CD8-positive, alpha-beta memory T cell (primary cell): ENCODE measurements around the gene SCN4B. TPM values are rescaled to one million over a fixed set of nuclear protein-coding genes. Genes with fewer than 3 reads are reported as not detected.

Source experiments
- CTCF ChIA-PET: fragments of 350-600 bp; sonication (Branson Sonifier 250); formaldehyde crosslinking; loops from one replicate; lab custom pipeline; 2021; ENCODE audit warnings: antibody characterized with exemption; lab: Charles Lee
- POLR2A ChIA-PET: fragments of 350-600 bp; sonication (Branson Sonifier 250); formaldehyde crosslinking; loops from one replicate; lab custom pipeline; 2021; ENCODE audit warnings: antibody characterized with exemption; lab: Charles Lee
- DNase-seq, 5 donors: peaks; one replicate each; pipeline versions ENCODE4 v3.0.0 to v3.0.0-alpha.2; 2020 to 2022; ENCODE audit warnings: mixed read lengths in 1 of 5
- H3K27ac ChIP-seq: one replicate; pipeline ENCODE4 v1.7.0; 2013; ENCODE audit warnings: low read depth, mild to moderate bottlenecking, low read length, moderate library complexity
- H3K27me3 ChIP-seq: 2 replicates; pipeline ENCODE4 v1.7.0; 2013; ENCODE audit warnings: low read length, mild to moderate bottlenecking; ENCODE audit not compliant: insufficient read depth, poor library complexity, severe bottlenecking
- H3K36me3 ChIP-seq: 2 replicates; pipeline ENCODE4 v1.7.0; 2013; ENCODE audit warnings: mild to moderate bottlenecking, low read length, moderate library complexity; ENCODE audit not compliant: insufficient read depth
- H3K4me1 ChIP-seq: 2 replicates; pipeline ENCODE4 v1.7.0; 2013; ENCODE audit warnings: mild to moderate bottlenecking, low read length, moderate library complexity; ENCODE audit not compliant: insufficient read depth
- H3K4me3 ChIP-seq: 2 replicates; pipeline ENCODE4 v1.7.0; 2013; ENCODE audit warnings: mild to moderate bottlenecking, low read length
- H3K9me3 ChIP-seq: 2 replicates; pipeline ENCODE4 v1.7.0; 2013; ENCODE audit warnings: mild to moderate bottlenecking, low read length
- H3K27ac Mint-ChIP-seq, 8 donors: one replicate each; pipeline ENCODE4 v1.8.0; 2020 to 2021; ENCODE audit warnings: mixed read lengths in 8 of 8, mild to moderate bottlenecking in 6 of 8, inconsistent platforms in 3 of 8, moderate library complexity in 3 of 8
- H3K27me3 Mint-ChIP-seq, 2 donors: one replicate each; pipeline ENCODE4 v1.8.0; 2020 to 2021; ENCODE audit warnings: mixed read lengths in 2 of 2, mild to moderate bottlenecking in 1 of 2, moderate library complexity in 1 of 2
- H3K36me3 Mint-ChIP-seq, 3 donors: one replicate each; pipeline ENCODE4 v1.8.0; 2020 to 2021; ENCODE audit warnings: mixed read lengths in 3 of 3, inconsistent platforms in 1 of 3, mild to moderate bottlenecking in 1 of 3
- H3K4me1 Mint-ChIP-seq, 3 donors: one replicate each; pipeline ENCODE4 v1.8.0; 2020 to 2021; ENCODE audit warnings: mixed read lengths in 3 of 3, inconsistent platforms in 1 of 3, mild to moderate bottlenecking in 1 of 3
- H3K4me3 Mint-ChIP-seq, 7 donors: one replicate each; pipeline ENCODE4 v1.8.0; 2020 to 2021; ENCODE audit warnings: mixed read lengths in 7 of 7, mild to moderate bottlenecking in 6 of 7, moderate library complexity in 4 of 7, inconsistent platforms in 2 of 7
- H3K9me3 Mint-ChIP-seq, 5 donors: one replicate each; pipeline ENCODE4 v1.8.0; 2020 to 2022; ENCODE audit warnings: mixed read lengths in 5 of 5, mild to moderate bottlenecking in 3 of 5, moderate library complexity in 2 of 5, inconsistent platforms in 1 of 5
- polyA plus RNA-seq: library from polyadenylated mRNA; unstranded; fragments of 300-500 nt; fragmentation: Illumina TruSeq; gene quantifications from one replicate; pipeline ENCODE4 v1.2.3, GENCODE V29; 2021
- total RNA-seq, 2 experiments: library from RNA; stranded (reverse); gene quantifications; one replicate each; pipeline ENCODE4 v1.2.3, GENCODE V29; 2021

Gene SCN4B
- total and polyA plus RNA-seq, 3 experiments from 2014 or later: 0.26 to 0.33 TPM; not detected in 1

DNA sequence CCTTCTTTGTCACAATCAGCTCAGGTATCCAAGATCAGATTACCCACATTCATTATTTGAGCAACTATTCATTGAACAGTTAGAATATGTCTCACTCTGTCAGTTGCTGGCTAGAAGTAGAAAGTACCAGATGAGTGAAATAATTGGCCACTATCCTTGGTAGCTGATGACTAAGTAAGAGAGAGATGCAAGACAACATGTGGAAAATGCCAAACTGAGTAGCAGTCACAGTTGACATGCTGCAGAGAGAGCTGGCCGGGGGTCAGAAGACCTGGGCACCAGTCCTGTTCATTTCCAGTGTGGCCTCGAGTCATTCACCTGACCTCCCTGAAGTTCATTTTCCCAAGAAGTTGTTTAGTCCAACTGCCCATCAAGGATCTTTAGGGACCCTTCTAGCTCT, 43.4 kb downstream of the SCN4B start:
- no peaks in the 10 kb centered on the region for H3K36me3 Mint-ChIP-seq
- DNase-seq: no peak
- no peaks in the 10 kb centered on the region for H3K9me3 Mint-ChIP-seq
- peak overlapping the region in 2 of 8 donors; percentile 10 to 79 for H3K27ac Mint-ChIP-seq
- H3K4me1 Mint-ChIP-seq: peaks cover 0 to 3% (median 2%) of the 10 kb centered on the region in 3 donors
- ChIA-PET POLR2A (no interaction called here), CTCF (interaction anchor here (0.6 to 1.2 kb wide), 2 partner anchors 9 to 24 kb away, joined by 3 to 4 read pairs; no protein-coding TSS in a partner anchor)
- H3K36me3 ChIP-seq: no peaks in the 10 kb centered on the region
- no peaks in the 10 kb centered on the region for H3K27me3 ChIP-seq
- no peaks in the 10 kb centered on the region for H3K4me1 ChIP-seq
- no peaks in the 10 kb centered on the region for H3K9me3 ChIP-seq
- H3K27ac ChIP-seq: no peak overlapping the region
- H3K4me3 Mint-ChIP-seq: no peak overlapping the region
- H3K27me3 Mint-ChIP-seq: peaks cover 8 to 14% of the 10 kb centered on the region in 2 donors
- H3K4me3 ChIP-seq: no peak overlapping the region

DNA sequence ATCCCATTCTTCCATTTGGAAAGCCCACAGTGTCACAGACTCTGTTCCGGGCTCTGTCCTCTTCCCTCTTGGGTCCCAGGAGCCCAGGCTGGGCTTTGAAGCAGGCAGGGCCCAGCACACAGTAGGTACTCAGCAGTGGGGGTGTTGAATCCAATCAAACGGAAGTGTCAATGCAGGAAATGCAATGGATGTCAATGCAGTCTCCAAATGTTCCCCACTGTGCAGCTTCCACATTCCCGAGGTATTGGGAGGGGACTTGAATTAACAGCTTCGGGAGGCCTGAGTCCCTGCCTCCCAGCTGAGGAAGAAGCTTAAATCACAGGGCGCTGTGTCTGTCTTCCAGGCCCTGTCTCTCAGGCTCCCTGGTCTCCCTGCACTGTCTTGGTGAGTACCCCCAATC, 44.1 kb downstream of the SCN4B start:
- no peaks in the 10 kb centered on the region for H3K4me1 Mint-ChIP-seq
- H3K9me3 Mint-ChIP-seq: no peaks in the 10 kb centered on the region
- ChIA-PET CTCF (interaction anchor here (1.2 kb wide), 1 partner anchor 9 kb away, joined by 4 read pairs; no protein-coding TSS in a partner anchor), POLR2A (no interaction called here)
- H3K4me3 ChIP-seq: no peak overlapping the region
- no peaks in the 10 kb centered on the region for H3K27me3 ChIP-seq
- H3K27ac Mint-ChIP-seq: peak overlapping the region in 1 of 8 donors; percentile 36
- H3K27ac ChIP-seq: no peak overlapping the region
- H3K4me1 ChIP-seq: no peaks in the 10 kb centered on the region
- peaks cover 8 to 13% of the 10 kb centered on the region in 2 donors for H3K27me3 Mint-ChIP-seq
- no peaks in the 10 kb centered on the region for H3K36me3 ChIP-seq
- H3K36me3 Mint-ChIP-seq: no peaks in the 10 kb centered on the region
- H3K4me3 Mint-ChIP-seq: no peak overlapping the region
- no peaks in the 10 kb centered on the region for H3K9me3 ChIP-seq
- no peak for DNase-seq

DNA sequence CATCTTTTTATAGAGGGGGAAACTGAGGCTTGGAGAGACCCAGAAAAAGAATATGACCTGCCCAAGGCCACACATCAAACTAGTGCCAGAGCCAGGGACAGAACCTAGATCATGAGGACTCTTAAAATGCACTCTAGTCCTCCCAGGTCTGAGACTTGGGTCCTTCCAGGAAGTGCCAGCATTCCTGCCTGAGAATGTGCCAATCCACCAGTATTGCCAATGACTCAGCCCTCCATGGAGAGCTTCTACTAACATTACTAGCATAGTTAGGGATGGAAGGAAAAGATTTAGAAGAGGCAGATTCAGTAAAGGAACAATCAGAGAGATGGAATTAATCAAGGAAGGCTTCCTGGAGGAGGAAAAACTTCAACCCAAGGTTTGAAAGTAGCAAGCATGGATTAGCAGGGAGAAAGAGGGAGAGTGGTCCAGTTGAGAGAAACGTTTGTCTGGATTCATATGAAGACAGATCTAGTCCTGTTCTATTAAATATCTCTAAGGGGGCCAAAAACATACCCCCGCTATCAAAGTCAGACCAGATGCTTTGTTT, 45.8 kb downstream of the SCN4B start:
- H3K27me3 Mint-ChIP-seq: peaks cover 8 to 9% of the 10 kb centered on the region in 2 donors
- H3K9me3 ChIP-seq: no peaks in the 10 kb centered on the region
- POLR2A ChIA-PET: no interaction called here
- H3K4me1 Mint-ChIP-seq: no peaks in the 10 kb centered on the region
- H3K27me3 ChIP-seq: no peaks in the 10 kb centered on the region
- H3K27ac ChIP-seq: no peak overlapping the region
- CTCF ChIA-PET: no interaction called here
- peak overlapping the region in 2 of 8 donors; percentile 4 to 17 for H3K27ac Mint-ChIP-seq
- no peak overlapping the region for H3K4me3 ChIP-seq
- no peaks in the 10 kb centered on the region for H3K36me3 ChIP-seq
- no peak for DNase-seq
- H3K9me3 Mint-ChIP-seq: no peaks in the 10 kb centered on the region
- no peaks in the 10 kb centered on the region for H3K4me1 ChIP-seq
- no peak overlapping the region for H3K4me3 Mint-ChIP-seq
- no peaks in the 10 kb centered on the region for H3K36me3 Mint-ChIP-seq

DNA sequence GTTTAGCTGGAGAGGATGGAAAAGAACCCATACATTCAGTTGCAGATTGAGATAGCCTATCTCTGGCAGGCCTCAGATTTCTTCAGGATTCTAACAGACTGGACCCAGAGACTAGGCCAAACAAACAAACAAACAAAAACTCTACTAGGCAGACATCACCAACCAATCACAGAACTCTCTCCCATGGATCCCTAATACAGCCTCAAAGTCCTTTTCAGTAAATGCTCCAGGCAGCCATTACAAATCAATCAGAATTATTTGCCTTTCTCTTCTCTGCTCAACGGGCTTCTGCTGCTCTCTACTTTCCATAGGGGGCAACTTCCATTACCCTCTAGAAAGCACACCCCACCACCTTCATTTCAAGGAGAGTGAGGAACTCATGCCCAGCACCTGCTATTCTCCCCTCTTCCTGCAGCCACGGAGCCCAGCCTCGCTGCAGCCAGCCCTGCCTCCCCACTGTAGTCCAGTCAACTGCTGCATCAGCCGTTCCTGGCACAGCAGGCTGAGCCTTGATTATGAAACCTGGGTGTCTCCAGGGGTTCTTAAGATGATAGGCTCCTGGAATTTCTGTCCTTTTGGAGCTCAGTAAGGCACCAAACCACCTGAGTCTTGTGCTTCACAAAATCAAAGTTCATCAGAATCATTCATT, 46.8 kb downstream of the SCN4B start:
- Histone ChIP-seq H3K27ac (no peak overlapping the region), H3K4me3 (no peak overlapping the region), H3K27me3 (no peaks in the 10 kb centered on the region), H3K4me1 (no peaks in the 10 kb centered on the region), H3K36me3 (no peaks in the 10 kb centered on the region), H3K9me3 (no peaks in the 10 kb centered on the region)
- no peaks in the 10 kb centered on the region for H3K4me1 Mint-ChIP-seq
- no peaks in the 10 kb centered on the region for H3K36me3 Mint-ChIP-seq
- H3K9me3 Mint-ChIP-seq: no peaks in the 10 kb centered on the region
- H3K27ac Mint-ChIP-seq: no peak overlapping the region
- H3K4me3 Mint-ChIP-seq: no peak overlapping the region
- DNase-seq: no peak
- H3K27me3 Mint-ChIP-seq: peaks cover 6 to 10% of the 10 kb centered on the region in 2 donors
- ChIA-PET POLR2A (no interaction called here), CTCF (no interaction called here)

DNA sequence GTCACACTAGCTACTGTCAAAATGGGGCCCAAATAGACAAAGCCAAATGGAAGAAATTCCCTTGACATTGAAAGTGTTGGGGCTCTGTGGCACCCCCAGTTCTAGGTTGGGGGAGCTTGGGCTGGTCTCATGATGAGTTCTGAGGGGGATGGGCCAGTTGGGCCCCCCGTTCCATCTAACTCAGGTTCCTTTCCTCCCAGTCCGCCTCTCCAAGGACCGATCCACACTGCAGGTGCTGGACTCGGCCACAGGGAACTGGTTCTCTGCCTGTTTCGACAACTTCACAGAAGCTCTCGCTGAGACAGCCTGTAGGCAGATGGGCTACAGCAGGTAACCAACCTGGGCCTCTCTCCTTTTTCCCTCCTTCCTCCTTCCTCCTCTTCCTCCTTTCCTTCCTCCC, 48.1 kb downstream of the SCN4B start:
- ChIA-PET CTCF (no interaction called here), POLR2A (interaction anchor here (0.6 kb wide), 1 partner anchor 30 kb away, joined by 3 read pairs; no protein-coding TSS in a partner anchor)
- Histone ChIP-seq H3K27ac (no peak overlapping the region), H3K27me3 (no peaks in the 10 kb centered on the region), H3K36me3 (no peaks in the 10 kb centered on the region), H3K4me1 (no peaks in the 10 kb centered on the region), H3K9me3 (no peaks in the 10 kb centered on the region), H3K4me3 (no peak overlapping the region)
- Mint-ChIP-seq H3K4me1 (no peaks in the 10 kb centered on the region), H3K36me3 (no peaks in the 10 kb centered on the region), H3K9me3 (no peaks in the 10 kb centered on the region), H3K4me3 (no peak overlapping the region), H3K27me3 (peaks cover 4 to 6% of the 10 kb centered on the region in 2 donors), H3K27ac (no peak overlapping the region)
- no peak for DNase-seq

DNA sequence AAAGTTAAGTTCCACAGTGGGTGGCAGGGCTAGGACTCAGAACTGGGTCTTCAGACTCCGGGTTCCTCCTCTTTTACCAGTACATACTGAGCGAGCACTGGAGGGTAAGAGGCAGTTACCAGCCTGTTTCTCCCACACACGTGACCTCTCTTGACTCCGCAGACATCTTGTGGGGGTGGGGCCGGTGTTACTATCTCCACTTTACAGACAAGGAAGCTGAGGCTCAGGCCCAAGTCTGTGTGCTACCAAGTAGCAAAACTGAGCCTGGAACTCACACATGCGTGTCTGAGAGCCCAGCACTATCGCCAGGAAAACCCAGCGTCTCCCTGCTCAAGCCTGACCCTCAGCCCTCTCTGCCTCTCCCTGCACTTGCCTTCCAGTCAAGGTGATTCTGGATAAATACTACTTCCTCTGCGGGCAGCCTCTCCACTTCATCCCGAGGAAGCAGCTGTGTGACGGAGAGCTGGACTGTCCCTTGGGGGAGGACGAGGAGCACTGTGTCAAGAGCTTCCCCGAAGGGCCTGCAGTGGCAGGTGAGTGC, 49.8 kb downstream of the SCN4B start:
- Histone ChIP-seq H3K27ac (no peak overlapping the region), H3K9me3 (no peaks in the 10 kb centered on the region), H3K36me3 (no peaks in the 10 kb centered on the region), H3K27me3 (no peaks in the 10 kb centered on the region), H3K4me1 (no peaks in the 10 kb centered on the region), H3K4me3 (no peak overlapping the region)
- no peak for DNase-seq
- H3K27me3 Mint-ChIP-seq: peaks cover 4 to 11% of the 10 kb centered on the region in 2 donors
- ChIA-PET CTCF (no interaction called here), POLR2A (no interaction called here)
- H3K4me3 Mint-ChIP-seq: no peak overlapping the region
- H3K27ac Mint-ChIP-seq: peak overlapping the region in 2 of 8 donors; percentile 10 to 66
- no peaks in the 10 kb centered on the region for H3K9me3 Mint-ChIP-seq
- no peaks in the 10 kb centered on the region for H3K36me3 Mint-ChIP-seq
- no peaks in the 10 kb centered on the region for H3K4me1 Mint-ChIP-seq

DNA sequence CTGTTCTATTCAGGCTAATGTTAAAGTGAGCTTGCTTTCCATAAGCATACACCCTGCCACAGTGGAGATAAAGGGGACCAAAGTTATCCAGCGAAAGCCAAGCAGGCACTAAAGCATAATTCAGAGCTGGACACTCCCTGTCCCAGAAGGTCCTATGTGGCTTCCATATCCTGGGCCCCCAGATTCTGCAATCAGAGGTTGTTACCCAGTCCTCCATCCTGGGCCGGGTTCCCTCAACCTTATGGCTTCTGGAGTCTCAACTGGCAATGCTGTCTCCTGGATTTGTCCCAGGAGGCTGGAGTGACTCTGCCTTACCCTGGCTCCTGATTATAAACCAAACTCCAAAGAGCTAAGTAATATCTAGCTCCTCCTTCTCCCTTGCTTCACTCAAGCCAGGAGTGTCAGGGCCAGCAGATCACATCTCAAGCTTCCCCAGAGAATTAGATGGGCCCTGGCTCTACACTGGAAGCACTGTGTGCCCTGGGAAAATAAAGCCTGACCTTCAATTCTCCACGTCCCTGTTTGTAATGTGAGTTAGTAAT, 51.9 kb downstream of the SCN4B start:
- Histone ChIP-seq H3K4me3 (no peak overlapping the region), H3K36me3 (no peaks in the 10 kb centered on the region), H3K9me3 (no peaks in the 10 kb centered on the region), H3K27me3 (no peaks in the 10 kb centered on the region), H3K27ac (no peak overlapping the region), H3K4me1 (no peaks in the 10 kb centered on the region)
- no peaks in the 10 kb centered on the region for H3K9me3 Mint-ChIP-seq
- no peaks in the 10 kb centered on the region for H3K4me1 Mint-ChIP-seq
- peaks cover 8 to 27% of the 10 kb centered on the region in 2 donors for H3K27me3 Mint-ChIP-seq
- ChIA-PET CTCF (interaction anchor here (1.3 kb wide), 1 partner anchor 154 kb away, joined by 3 read pairs; no protein-coding TSS in a partner anchor), POLR2A (no interaction called here)
- H3K36me3 Mint-ChIP-seq: no peaks in the 10 kb centered on the region
- no peak for DNase-seq
- H3K4me3 Mint-ChIP-seq: no peak overlapping the region
- no peak overlapping the region for H3K27ac Mint-ChIP-seq
